IMR-90 (cell line): ENCODE results near the gene GATD1. TPM values are rescaled to one million over a fixed set of nuclear protein-coding genes. Genes with fewer than 3 reads are reported as not detected.

ENCODE experiments used
- ATAC-seq: fragments of 200-7000 bp; cut with Tn5 transposase; 2 replicates; pipeline ENCODE4 v1.9.1; 2020; ENCODE audit warnings: low read depth, mild to moderate bottlenecking, moderate library complexity
- BruUV-seq: library from RNA; stranded (reverse); fragments of 400-500 nt; replicated peaks from 2 replicates; lab custom pipeline; 2021; lab: Mats Ljungman, UMichigan
- CTCF ChIA-PET: fragments of 300-600 bp; formaldehyde crosslinking; extraction: SDS; loops from one replicate; lab custom pipeline; 2021; ENCODE audit warnings: antibody characterized with exemption; lab: Yijun Ruan, JAX
- POLR2A ChIA-PET: fragments of 300-600 bp; sonication (Branson Sonifier 250); formaldehyde crosslinking; loops from one replicate; lab custom pipeline; 2022; ENCODE audit warnings: antibody characterized with exemption; ENCODE audit not compliant: unreplicated experiment; lab: Charles Lee
- DNase-seq: peaks from one replicate; pipeline ENCODE4 v3.0.0; 2013
- H2AFZ ChIP-seq: replicated peaks from 2 replicates; pipeline ENCODE3; 2013; ENCODE audit warnings: low read length, mild to moderate bottlenecking; ENCODE audit not compliant: poor library complexity
- H2AK5ac ChIP-seq: 2 replicates; pipeline ENCODE4 v1.6.1; 2013; ENCODE audit warnings: low read depth, low read length, inconsistent platforms
- H2AK9ac ChIP-seq: replicated peaks from 2 replicates; pipeline ENCODE3; 2013; ENCODE audit warnings: mild to moderate bottlenecking, low read depth, low read length, moderate library complexity; ENCODE audit not compliant: poor library complexity
- H2BK120ac ChIP-seq: 2 replicates; pipeline ENCODE4 v1.6.1; 2013; ENCODE audit warnings: low read depth, low read length, inconsistent platforms
- H2BK15ac ChIP-seq: 3 replicates; pipeline ENCODE4 v1.6.1; 2013; ENCODE audit warnings: low read depth, low read length, inconsistent platforms
- H2BK20ac ChIP-seq: 2 replicates; pipeline ENCODE4 v1.6.1; 2013; ENCODE audit warnings: low read depth, mild to moderate bottlenecking, inconsistent platforms, low read length, moderate library complexity
- H2BK5ac ChIP-seq: 2 replicates; pipeline ENCODE4 v1.6.1; 2013; ENCODE audit warnings: mild to moderate bottlenecking, low read depth, low read length, inconsistent platforms; ENCODE audit not compliant: poor library complexity, severe bottlenecking
- H3K14ac ChIP-seq: replicated peaks from 2 replicates; pipeline ENCODE4 v1.6.1; 2013; ENCODE audit warnings: low read depth, low read length, inconsistent platforms
- H3K18ac ChIP-seq: 2 replicates; pipeline ENCODE4 v1.6.1; 2013; ENCODE audit warnings: low read depth, low read length, control low read depth
- H3K23ac ChIP-seq: 2 replicates; pipeline ENCODE4 v1.6.1; 2013; ENCODE audit warnings: low read depth, low read length, inconsistent platforms
- H3K27ac ChIP-seq: 2 replicates; pipeline ENCODE4 v1.5.1; 2013; ENCODE audit warnings: mild to moderate bottlenecking, control low read depth, low read length; ENCODE audit not compliant: insufficient read depth
- H3K27me3 ChIP-seq: 2 replicates; pipeline ENCODE4 v1.6.1; 2013; ENCODE audit warnings: low read length; ENCODE audit not compliant: control insufficient read depth, insufficient read depth
- H3K36me3 ChIP-seq: 2 replicates; pipeline ENCODE4 v1.6.1; 2013; ENCODE audit warnings: low read length, mixed read lengths; ENCODE audit not compliant: control insufficient read depth, insufficient read depth
- H3K4ac ChIP-seq: 2 replicates; pipeline ENCODE4 v1.6.1; 2013; ENCODE audit warnings: low read depth, low read length, inconsistent platforms
- H3K4me1 ChIP-seq: 2 replicates; pipeline ENCODE4 v1.6.1; 2013; ENCODE audit warnings: low read length, mixed read lengths; ENCODE audit not compliant: control insufficient read depth, insufficient read depth
- H3K4me2 ChIP-seq: 2 replicates; pipeline ENCODE4 v1.6.1; 2013; ENCODE audit warnings: low read depth, mild to moderate bottlenecking, control low read depth, low read length, moderate library complexity
- H3K4me3 ChIP-seq: 2 replicates; pipeline ENCODE4 v1.5.1; 2013; ENCODE audit warnings: low read depth, mild to moderate bottlenecking, control low read depth, low read length, moderate library complexity; ENCODE audit not compliant: insufficient read depth
- H3K56ac ChIP-seq: 2 replicates; pipeline ENCODE4 v1.6.1; 2013; ENCODE audit warnings: low read length, inconsistent platforms; ENCODE audit not compliant: insufficient read depth; ENCODE audit errors: extremely low read depth
- H3K79me1 ChIP-seq, 2 experiments: 2 replicates each; pipeline ENCODE4 v1.6.1; 2013; ENCODE audit warnings: low read length in 2 of 2, inconsistent platforms in 1 of 2, low read depth in 1 of 2
- H3K9ac ChIP-seq: 2 replicates; pipeline ENCODE4 v1.6.1; 2013; ENCODE audit warnings: low read depth, low read length, control low read depth
- H3K9me1 ChIP-seq: 2 replicates; pipeline ENCODE4 v1.6.1; 2013; ENCODE audit warnings: low read length, inconsistent platforms; ENCODE audit not compliant: insufficient read depth
- H3K9me3 ChIP-seq: 2 replicates; pipeline ENCODE4 v1.6.1; 2013; ENCODE audit warnings: low read length; ENCODE audit not compliant: control insufficient read depth, insufficient read depth
- H4K20me1 ChIP-seq: 2 replicates; pipeline ENCODE4 v1.6.1; 2013; ENCODE audit warnings: low read length, inconsistent platforms; ENCODE audit not compliant: insufficient read depth
- H4K5ac ChIP-seq: 2 replicates; pipeline ENCODE4 v1.6.1; 2013; ENCODE audit warnings: mild to moderate bottlenecking, low read depth, low read length, control low read depth
- H4K8ac ChIP-seq, 2 experiments: 2 replicates each; pipeline ENCODE4 v1.6.1; 2013; ENCODE audit warnings: low read depth in 2 of 2, low read length in 2 of 2, control low read depth in 1 of 2, inconsistent platforms in 1 of 2
- H4K91ac ChIP-seq: 2 replicates; pipeline ENCODE4 v1.6.1; 2013; ENCODE audit warnings: low read depth, low read length, inconsistent platforms; ENCODE audit not compliant: insufficient read depth
- BHLHE40 ChIP-seq: fragments of 150-350 bp; IDR thresholded peaks from 2 replicates; pipeline ENCODE4 v1.6.1; 2016; ENCODE audit warnings: mild to moderate bottlenecking, low read depth, low read length
- CEBPB ChIP-seq: IDR thresholded peaks from 2 replicates; pipeline ENCODE4 v1.6.1; 2012; ENCODE audit warnings: low read depth, low read length, improper control_type of control experiment
- CHD1 ChIP-seq: IDR thresholded peaks from 2 replicates; pipeline ENCODE4 v1.6.1; 2012; ENCODE audit warnings: low read depth, low read length, improper control_type of control experiment
- FOS ChIP-seq: fragments of 150-350 bp; IDR thresholded peaks from 2 replicates; pipeline ENCODE4 v1.6.1; 2016; ENCODE audit warnings: low read depth, low read length
- MAFK ChIP-seq: IDR thresholded peaks from 2 replicates; pipeline ENCODE4 v1.6.1; 2012; ENCODE audit warnings: low read depth, low read length, improper control_type of control experiment
- MAZ ChIP-seq: IDR thresholded peaks from 2 replicates; pipeline ENCODE4 v1.6.1; 2012; ENCODE audit warnings: low read depth, mild to moderate bottlenecking, low read length, improper control_type of control experiment, moderate library complexity, borderline replicate concordance
- MXI1 ChIP-seq: IDR thresholded peaks from 2 replicates; pipeline ENCODE4 v1.6.1; 2012; ENCODE audit warnings: low read depth, mild to moderate bottlenecking, low read length, moderate library complexity, borderline replicate concordance
- NFE2L2 ChIP-seq: fragments of 150-350 bp; IDR thresholded peaks from 2 replicates; pipeline ENCODE4 v1.6.1; 2016; ENCODE audit warnings: low read depth, mild to moderate bottlenecking, low read length
- POLR2A ChIP-seq: IDR thresholded peaks from 2 replicates; pipeline ENCODE4 v1.6.1; 2012; ENCODE audit warnings: mild to moderate bottlenecking, low read depth, low read length
- RAD21 ChIP-seq: IDR thresholded peaks from 2 replicates; pipeline ENCODE4 v1.6.1; 2012; ENCODE audit warnings: low read length, improper control_type of control experiment
- RCOR1 ChIP-seq: IDR thresholded peaks from 2 replicates; pipeline ENCODE4 v1.6.1; 2012; ENCODE audit warnings: mild to moderate bottlenecking, low read length, improper control_type of control experiment; ENCODE audit not compliant: insufficient replicate concordance
- RFX5 ChIP-seq: IDR thresholded peaks from 2 replicates; pipeline ENCODE4 v1.8.0; 2012; ENCODE audit warnings: low read depth, mild to moderate bottlenecking, low read length, moderate library complexity
- SMC3 ChIP-seq: fragments of 150-350 bp; IDR thresholded peaks from 2 replicates; pipeline ENCODE4 v1.6.1; 2016; ENCODE audit warnings: low read depth, mild to moderate bottlenecking, antibody characterized with exemption, low read length, moderate library complexity
- WGBS, 2 experiments: methylation state at CpG; one replicate each; pipeline versions ENCODE4 v1.1.5 to v1.1.7; 2013; ENCODE audit warnings: missing lambda C conversion rate in 2 of 2; ENCODE audit not compliant: insufficient read length in 1 of 2; ENCODE audit errors: extremely low coverage in 2 of 2; 5-methylcytosine and 5-hydroxymethylcytosine counted together
- dilution Hi-C: fragments of 300-500 bp; cut with HindIII; formaldehyde crosslinking; loops from one replicate; pipeline ENCODE4 v1.14.3; 2018; ENCODE audit warnings: low sequenced_read_pairs; ENCODE audit not compliant: unreplicated experiment
- in situ Hi-C: fragments of 300-500 bp; cut with MboI; formaldehyde crosslinking; loops from 3 replicates; pipeline ENCODE4 v1.14.3; 2019; ENCODE audit warnings: low sequenced_read_pairs, inconsistent platforms, mixed read lengths
- intact Hi-C: fragments of 100-400 bp; cut with micrococcal nuclease; formaldehyde crosslinking; loops from 2 replicates; pipeline ENCODE4 v1.10.0; 2022
- polyA plus RNA-seq, 3 experiments: library from polyadenylated mRNA; depleted of rRNA; stranded (reverse); fragments of >200 nt; gene quantifications; 2 replicates each; pipeline ENCODE4 v1.2.3, GENCODE V29; 2012; ENCODE audit warnings: low replicate concordance in 1 of 3
- total RNA-seq: library from RNA; depleted of rRNA; stranded (reverse); fragments of >200 nt; gene quantifications from 2 replicates; pipeline ENCODE4 v1.2.3, GENCODE V29; 2012
- TF ChIP-seq, protein P1 (sequence below): fragments of 150-350 bp; IDR thresholded peaks from 2 replicates; pipeline ENCODE4 v1.6.1; 2017; ENCODE audit warnings: mild to moderate bottlenecking, antibody characterized with exemption, low read length, low read depth
- TF ChIP-seq, protein P2 (sequence below): conservative IDR thresholded peaks from 2 replicates; pipeline ENCODE4 v1.5.1; 2012; ENCODE audit warnings: mild to moderate bottlenecking, low read depth, low read length, improper control_type of control experiment

Gene GATD1
- total and polyA plus RNA-seq, 2 of the 4 experiments (the other 2 are of a cell fraction), result 3.0 to 52.5 TPM

DNA sequence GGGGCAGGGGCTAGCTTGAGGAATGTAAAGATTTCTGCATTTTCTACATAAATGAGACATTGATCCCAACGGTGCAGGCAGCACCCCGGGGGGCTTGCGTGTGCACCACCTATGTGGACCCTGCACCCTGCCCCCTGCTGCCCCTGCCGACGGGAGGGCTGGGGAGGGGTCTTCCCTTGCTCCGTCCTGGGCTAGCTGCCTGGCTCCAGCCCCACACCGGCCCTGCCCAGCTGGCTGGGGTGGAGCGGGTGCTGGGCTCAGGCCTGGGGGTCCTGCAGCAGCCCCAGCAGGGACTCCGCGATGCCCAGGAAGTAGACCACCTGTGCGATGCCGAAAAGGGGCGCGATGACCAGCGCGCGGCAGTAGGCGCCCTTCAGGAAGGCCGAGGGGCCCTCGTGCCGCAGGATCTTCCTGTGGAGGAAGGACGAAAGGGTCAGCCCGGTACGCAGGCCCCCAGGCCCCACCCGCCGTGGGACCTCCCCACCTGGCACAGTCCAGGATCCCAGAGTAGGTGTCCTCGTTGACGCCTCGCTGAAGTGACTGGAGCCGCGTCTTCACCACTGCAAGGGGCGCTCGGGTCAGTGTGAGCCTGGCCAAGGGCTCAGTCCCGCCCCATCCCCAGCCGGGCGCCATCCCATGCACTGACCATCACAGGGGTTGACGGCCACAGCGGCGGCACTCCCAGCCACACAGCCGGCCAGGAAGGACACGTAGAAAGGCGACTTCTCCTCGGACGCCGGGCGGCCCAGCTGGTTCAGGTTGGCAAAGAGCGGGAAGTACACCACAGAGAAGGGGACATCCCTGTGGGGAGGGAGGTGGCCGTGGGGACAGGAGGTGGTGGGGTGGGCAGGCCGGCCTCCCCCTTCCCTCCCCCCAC is 14.6 kb upstream of the GATD1 start:
- no peaks in the 10 kb centered on the region for H3K9me3 ChIP-seq
- intact Hi-C loops, result no loop called here
- no peak overlapping the region for H3K18ac ChIP-seq
- POLR2A ChIA-PET, result interaction anchor here (0.6 kb wide), 1 partner anchor 88 kb away, joined by 3 read pairs; no protein-coding TSS in a partner anchor
- BruUV-seq, result no TSS peak
- no peak overlapping the region for H2BK120ac ChIP-seq
- no peak overlapping the region for H3K4me3 ChIP-seq
- H3K4me2 ChIP-seq, result no peak overlapping the region
- no peak overlapping the region for H3K4ac ChIP-seq
- 95% methylated on average over 7 of the region's 49 CpGs; no CpG with 5 or more reads in 1 of the 2 experiments for WGBS, 2 experiments
- in situ Hi-C loops, result no loop called here
- no peak overlapping the region for H4K8ac ChIP-seq
- peaks cover 0 to 27% of the 10 kb centered on the region in 2 experiments; a peak in 3 of 4 replicates for H3K79me1 ChIP-seq
- H2AK5ac ChIP-seq, result no peak overlapping the region
- no peak overlapping the region for H3K27ac ChIP-seq
- no peak overlapping the region for H3K23ac ChIP-seq
- H4K91ac ChIP-seq, result no peak overlapping the region
- no peak overlapping the region for H2BK15ac ChIP-seq
- H2AK9ac ChIP-seq, result no peak overlapping the region
- no peak for DNase-seq
- no peaks in the 10 kb centered on the region for H3K27me3 ChIP-seq
- H2BK5ac ChIP-seq, result no peak overlapping the region
- no peak for ATAC-seq
- H4K5ac ChIP-seq, result no peak overlapping the region
- H3K36me3 ChIP-seq, result peaks cover 23% of the 10 kb centered on the region; the same call in 1 of the 2 replicates
- CTCF ChIA-PET, result no interaction called here
- no peak overlapping the region for H3K56ac ChIP-seq
- H3K4me1 ChIP-seq, result peaks cover 12% of the 10 kb centered on the region
- dilution Hi-C loops, result no loop called here
- peaks cover 6% of the 10 kb centered on the region; the same call in 1 of the 2 replicates for H3K9me1 ChIP-seq
- no peak overlapping the region for H3K9ac ChIP-seq
- H3K14ac ChIP-seq, result no peak overlapping the region
- peaks cover 7% of the 10 kb centered on the region for H4K20me1 ChIP-seq
- no peak overlapping the region for H2BK20ac ChIP-seq
- H2AFZ ChIP-seq, result no peak overlapping the region
- TF ChIP-seq POLR2A (no peak), MAZ (no peak), NFE2L2 (no peak), RCOR1 (no peak), CEBPB (no peak), MAFK (no peak), FOS (no peak), SMC3 (no peak), CHD1 (no peak), RFX5 (no peak), MXI1 (no peak), RAD21 (no peak), BHLHE40 (no peak)
- TF ChIP-seq, protein P1, sequence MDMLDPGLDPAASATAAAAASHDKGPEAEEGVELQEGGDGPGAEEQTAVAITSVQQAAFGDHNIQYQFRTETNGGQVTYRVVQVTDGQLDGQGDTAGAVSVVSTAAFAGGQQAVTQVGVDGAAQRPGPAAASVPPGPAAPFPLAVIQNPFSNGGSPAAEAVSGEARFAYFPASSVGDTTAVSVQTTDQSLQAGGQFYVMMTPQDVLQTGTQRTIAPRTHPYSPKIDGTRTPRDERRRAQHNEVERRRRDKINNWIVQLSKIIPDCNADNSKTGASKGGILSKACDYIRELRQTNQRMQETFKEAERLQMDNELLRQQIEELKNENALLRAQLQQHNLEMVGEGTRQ, result no peak
- TF ChIP-seq, protein P2, sequence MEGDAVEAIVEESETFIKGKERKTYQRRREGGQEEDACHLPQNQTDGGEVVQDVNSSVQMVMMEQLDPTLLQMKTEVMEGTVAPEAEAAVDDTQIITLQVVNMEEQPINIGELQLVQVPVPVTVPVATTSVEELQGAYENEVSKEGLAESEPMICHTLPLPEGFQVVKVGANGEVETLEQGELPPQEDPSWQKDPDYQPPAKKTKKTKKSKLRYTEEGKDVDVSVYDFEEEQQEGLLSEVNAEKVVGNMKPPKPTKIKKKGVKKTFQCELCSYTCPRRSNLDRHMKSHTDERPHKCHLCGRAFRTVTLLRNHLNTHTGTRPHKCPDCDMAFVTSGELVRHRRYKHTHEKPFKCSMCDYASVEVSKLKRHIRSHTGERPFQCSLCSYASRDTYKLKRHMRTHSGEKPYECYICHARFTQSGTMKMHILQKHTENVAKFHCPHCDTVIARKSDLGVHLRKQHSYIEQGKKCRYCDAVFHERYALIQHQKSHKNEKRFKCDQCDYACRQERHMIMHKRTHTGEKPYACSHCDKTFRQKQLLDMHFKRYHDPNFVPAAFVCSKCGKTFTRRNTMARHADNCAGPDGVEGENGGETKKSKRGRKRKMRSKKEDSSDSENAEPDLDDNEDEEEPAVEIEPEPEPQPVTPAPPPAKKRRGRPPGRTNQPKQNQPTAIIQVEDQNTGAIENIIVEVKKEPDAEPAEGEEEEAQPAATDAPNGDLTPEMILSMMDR, result no peak
